Subcutaneous adipose tissue (tissue), 4 donors: ENCODE results near the gene ACR. TPM values are rescaled to one million over a fixed set of nuclear protein-coding genes. Genes with fewer than 3 reads are reported as not detected.

Source experiments
- total RNA-seq, 4 donors: library from RNA; depleted of rRNA; stranded (reverse); fragments of >200 nt; gene quantifications; one replicate each; pipeline ENCODE4 v1.1.0, GENCODE V29; 2016
- TF ChIP-seq, protein P1 (sequence below): fragments of 450-650 bp; IDR thresholded peaks from one replicate; pipeline ENCODE4 v1.5.1; 2016; ENCODE audit warnings: low read depth, mild to moderate bottlenecking, control low read depth, antibody characterized with exemption, moderate library complexity

Gene ACR
- total RNA-seq, 4 donors from 2014 or later = 1.3 to 1.5 TPM; not detected in 2

DNA sequence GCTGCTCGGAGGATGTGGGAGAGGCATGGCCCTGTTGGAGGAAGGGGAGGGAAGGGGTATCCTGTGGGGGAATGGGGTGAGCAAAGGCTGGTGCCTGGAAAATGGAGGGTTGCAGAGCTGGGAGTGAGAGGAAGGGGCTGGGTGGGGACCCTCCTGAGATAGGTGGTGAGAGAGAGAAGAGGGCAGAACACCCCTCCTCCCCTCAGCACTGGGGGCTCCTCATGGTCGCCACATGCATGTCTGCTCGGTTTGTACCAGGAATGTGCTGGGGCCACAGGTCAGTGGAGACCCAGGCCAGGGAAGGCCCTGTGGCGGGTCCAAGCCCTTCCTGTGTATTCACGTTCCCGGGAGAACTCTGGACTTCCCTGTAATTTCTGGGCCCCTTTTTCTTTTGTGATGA is 27.8 kb upstream of the ACR start:
- TF ChIP-seq, protein P1, sequence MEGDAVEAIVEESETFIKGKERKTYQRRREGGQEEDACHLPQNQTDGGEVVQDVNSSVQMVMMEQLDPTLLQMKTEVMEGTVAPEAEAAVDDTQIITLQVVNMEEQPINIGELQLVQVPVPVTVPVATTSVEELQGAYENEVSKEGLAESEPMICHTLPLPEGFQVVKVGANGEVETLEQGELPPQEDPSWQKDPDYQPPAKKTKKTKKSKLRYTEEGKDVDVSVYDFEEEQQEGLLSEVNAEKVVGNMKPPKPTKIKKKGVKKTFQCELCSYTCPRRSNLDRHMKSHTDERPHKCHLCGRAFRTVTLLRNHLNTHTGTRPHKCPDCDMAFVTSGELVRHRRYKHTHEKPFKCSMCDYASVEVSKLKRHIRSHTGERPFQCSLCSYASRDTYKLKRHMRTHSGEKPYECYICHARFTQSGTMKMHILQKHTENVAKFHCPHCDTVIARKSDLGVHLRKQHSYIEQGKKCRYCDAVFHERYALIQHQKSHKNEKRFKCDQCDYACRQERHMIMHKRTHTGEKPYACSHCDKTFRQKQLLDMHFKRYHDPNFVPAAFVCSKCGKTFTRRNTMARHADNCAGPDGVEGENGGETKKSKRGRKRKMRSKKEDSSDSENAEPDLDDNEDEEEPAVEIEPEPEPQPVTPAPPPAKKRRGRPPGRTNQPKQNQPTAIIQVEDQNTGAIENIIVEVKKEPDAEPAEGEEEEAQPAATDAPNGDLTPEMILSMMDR = no peak

DNA sequence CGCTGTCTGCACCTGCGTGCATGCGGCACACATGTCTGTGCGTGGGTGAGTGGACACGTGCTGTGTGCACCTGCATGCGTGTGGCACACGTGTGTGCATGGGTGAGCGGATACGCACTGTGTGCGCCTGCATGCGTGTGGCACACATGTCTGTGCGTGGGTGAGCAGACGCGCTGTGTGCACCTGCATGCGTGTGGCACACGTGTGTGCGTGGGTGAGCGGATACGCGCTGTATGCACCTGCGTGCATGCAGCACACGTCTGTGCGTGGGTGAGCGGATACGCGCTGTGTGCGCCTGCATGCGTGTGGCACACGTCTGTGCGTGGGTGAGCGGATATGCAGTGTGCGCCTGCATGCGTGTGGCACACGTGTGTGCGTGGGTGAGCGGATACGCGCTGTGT is 27.1 kb upstream of the ACR start:
- TF ChIP-seq, protein P1 = no peak

DNA sequence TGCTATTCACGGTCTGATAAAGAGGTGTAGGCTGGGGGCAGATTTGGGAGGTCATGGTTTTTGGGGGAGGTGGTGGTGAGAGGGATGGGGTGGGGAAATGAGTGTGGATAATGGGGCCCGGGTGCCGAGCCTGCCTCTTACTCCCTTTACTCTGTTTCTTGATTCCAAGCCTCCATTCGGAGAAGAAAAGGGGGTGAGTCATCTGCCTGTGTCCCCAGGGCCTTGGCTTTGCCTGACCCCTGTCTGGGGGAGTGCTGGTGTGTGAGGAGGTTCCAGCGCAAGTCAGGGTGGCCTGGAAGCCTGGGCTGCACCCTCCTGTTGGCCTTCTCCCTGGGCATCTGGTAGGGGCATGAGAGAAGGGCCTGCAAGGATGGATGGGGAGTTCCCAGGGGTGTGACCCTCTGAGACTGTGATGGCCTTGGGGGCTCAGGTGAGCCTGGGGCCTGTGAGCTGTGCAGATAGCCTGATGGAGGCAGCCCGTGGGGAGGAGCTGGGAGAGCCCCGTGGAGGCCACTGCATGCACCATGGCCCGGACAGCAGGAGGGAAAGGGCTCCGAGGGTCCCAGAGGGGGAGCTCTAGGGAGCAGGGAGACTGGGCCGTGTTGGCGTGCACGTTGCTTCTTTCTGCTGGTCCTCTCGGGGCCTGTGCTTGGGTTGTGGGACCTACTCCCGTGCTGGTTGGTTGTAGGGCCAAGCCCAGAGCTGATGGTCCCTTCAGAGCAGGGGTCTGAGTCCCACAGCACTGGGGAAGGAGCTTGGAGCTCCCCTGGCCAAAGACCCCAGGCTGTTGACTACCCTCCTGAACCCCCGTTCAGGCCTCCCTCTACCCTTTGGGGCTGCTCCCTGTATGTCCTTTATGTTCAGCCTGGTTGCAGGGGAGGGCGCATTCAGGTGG is 26.3 kb upstream of the ACR start:
- TF ChIP-seq, protein P1 = no peak

DNA sequence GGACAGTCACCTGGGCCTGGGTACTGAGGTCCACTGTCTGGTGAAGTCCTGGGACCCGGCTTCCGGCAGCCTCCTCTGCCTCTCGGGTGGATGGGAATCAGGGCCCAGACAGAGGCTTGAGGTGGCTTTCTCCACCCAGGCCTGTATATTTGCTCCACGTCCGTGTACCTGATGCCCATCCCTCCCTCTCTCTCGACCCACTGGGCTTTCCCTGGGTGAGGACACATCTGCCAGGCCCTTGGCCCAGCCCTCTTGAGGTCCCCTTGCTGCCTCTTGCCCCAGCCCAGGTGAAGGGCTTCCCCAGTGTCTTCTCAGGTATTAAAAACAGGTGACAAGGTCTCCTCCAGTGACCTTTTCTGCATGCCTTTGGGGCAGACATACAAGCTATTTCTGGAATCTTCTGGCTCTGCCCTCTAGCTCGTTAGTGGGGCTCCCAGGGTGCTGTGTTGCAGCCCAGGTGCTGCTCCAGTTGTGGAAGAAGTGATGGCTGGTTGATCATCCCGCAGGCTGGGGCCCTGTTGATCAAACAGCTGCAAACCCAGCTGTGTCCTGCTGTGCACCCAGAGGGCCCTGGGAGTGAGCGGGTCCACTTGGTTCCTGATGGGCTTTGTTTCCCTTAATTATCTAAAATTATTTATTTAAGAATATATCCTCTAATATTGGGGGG is 25.5 kb upstream of the ACR start:
- TF ChIP-seq, protein P1 = no peak

DNA sequence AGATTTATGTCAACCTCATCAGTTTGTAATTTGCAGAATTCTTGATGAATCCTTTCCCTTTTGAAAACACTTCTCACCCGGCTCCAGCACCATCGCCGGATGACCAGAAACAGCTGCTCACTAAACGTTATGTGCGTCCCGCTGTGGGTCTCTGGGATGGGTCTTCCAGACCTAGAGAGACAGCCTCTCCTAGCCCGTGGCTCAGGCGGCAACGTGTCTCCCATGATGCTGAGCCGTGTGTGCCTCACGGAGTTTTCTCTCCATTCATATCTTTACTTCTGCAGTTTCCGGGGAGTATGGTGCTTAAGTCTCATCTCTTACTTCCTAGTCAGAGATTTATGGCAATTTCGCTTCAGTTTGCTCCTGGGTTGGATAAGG is 25.0 kb upstream of the ACR start:
- TF ChIP-seq, protein P1 = no peak

DNA sequence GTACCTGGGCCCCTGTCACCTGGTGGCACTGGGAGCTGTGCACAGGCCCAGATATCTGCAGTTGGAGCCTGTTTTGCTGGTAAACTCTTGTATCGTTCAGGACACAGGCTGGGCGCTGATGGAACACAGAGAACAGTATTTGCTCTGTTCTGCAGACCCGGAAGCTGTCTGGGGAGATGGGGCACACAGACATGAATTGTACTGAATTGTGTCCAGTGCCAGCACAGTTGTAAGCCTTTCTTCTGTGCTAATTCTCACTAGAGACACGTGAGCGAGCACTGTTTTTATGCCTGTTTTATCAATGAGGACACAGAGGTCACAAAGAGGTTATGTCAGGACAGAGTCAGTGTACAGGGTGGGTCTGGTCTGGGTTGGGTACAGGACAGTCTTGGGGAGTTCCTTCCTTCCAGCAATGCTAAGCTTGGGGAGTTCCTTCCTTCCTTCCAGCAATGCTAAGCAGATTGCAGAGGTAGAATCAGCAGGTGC is 24.4 kb upstream of the ACR start:
- TF ChIP-seq, protein P1 = no peak

DNA sequence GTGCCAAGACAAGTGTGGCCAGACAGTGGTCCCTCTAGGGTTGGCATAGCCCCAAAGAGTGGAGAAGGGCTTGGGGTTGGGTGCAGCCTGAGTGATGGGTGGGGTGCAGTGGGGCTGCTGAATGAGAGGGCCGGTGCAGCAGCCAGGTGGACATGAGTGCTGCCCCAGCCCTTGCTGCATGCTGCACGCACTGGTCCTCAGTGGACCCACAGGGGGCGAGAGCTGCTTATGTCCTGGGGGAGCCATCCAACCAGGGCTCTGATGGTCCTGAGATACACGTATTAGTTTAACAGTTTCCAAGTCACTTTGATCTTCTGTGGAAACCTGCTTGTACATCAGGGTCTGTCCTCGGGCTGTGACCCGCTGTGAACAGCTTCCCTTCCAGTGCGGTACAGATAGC is 23.9 kb upstream of the ACR start:
- TF ChIP-seq, protein P1 = no peak
